SK-N-SH (cell line): ENCODE results near the gene PDE10A. TPM values are rescaled to one million over a fixed set of nuclear protein-coding genes. Genes with fewer than 3 reads are reported as not detected.

Source experiments
- CTCF ChIA-PET: fragments of 300-600, 350-600 bp; formaldehyde crosslinking; extraction: SDS; loops from one replicate; lab custom pipeline; 2021; lab: Yijun Ruan, JAX
- POLR2A ChIA-PET: fragments of 350-600 bp; sonication (Branson Sonifier 250); formaldehyde crosslinking; extraction: SDS; loops from one replicate; lab custom pipeline; 2020; ENCODE audit warnings: antibody characterized with exemption, inconsistent platforms; lab: Yijun Ruan, JAX
- DNase-seq: peaks from one replicate; pipeline ENCODE4 v3.0.0; 2012
- H2AFZ ChIP-seq: fragments of 200-600 bp; sonication (generic); 2 replicates; pipeline ENCODE4 v1.8.1; 2016; ENCODE audit warnings: antibody characterized with exemption, mild to moderate bottlenecking, low read depth
- H3F3A ChIP-seq: fragments of 200-600 bp; sonication (generic); replicated peaks from 2 replicates; pipeline ENCODE3; 2016; ENCODE audit warnings: antibody characterized with exemption, mild to moderate bottlenecking; ENCODE audit not compliant: insufficient read depth
- H3K27ac ChIP-seq, 2 experiments: fragments of 200-500 bp in 1 of 2; fragments of 200-600 bp in 1 of 2; sonication (Bioruptor generic) in 1 of 2; sonication (generic), shearing (Covaris generic) in 1 of 2; 2 replicates each; pipeline versions ENCODE4 v1.5.1 to v1.6.1; 2014 to 2016; ENCODE audit warnings: low read depth in 2 of 2, inconsistent platforms in 1 of 2, low read length in 1 of 2, mild to moderate bottlenecking in 1 of 2, mixed read lengths in 1 of 2
- H3K27me3 ChIP-seq: fragments of 200-600 bp; sonication (generic), shearing (Covaris generic); 2 replicates; pipeline ENCODE4 v1.6.1; 2016; ENCODE audit warnings: mixed run types; ENCODE audit not compliant: insufficient read depth
- H3K36me3 ChIP-seq, 2 experiments: fragments of 200-500 bp in 1 of 2; fragments of 200-600 bp in 1 of 2; sonication (Bioruptor generic) in 1 of 2; sonication (generic) in 1 of 2; replicated peaks in 1 of 2; 2 replicates each; pipeline versions ENCODE3 to v1.5.1; 2014 to 2016; ENCODE audit warnings: low read length in 1 of 2, mild to moderate bottlenecking in 1 of 2; ENCODE audit not compliant: insufficient read depth in 2 of 2, control insufficient read depth in 1 of 2
- H3K4me1 ChIP-seq, 2 experiments: fragments of 200-500 bp in 1 of 2; fragments of 200-600 bp in 1 of 2; sonication (Bioruptor generic) in 1 of 2; sonication (generic), shearing (Covaris generic) in 1 of 2; 2 replicates each; pipeline versions ENCODE4 v1.5.1 to v1.6.1; 2014 to 2016; ENCODE audit warnings: low read depth in 1 of 2, low read length in 1 of 2, mixed run types in 1 of 2; ENCODE audit not compliant: insufficient read depth in 2 of 2, control insufficient read depth in 1 of 2
- H3K4me2 ChIP-seq: fragments of 200-600 bp; sonication (generic), shearing (Covaris generic); 2 replicates; pipeline ENCODE4 v1.6.1; 2017; ENCODE audit warnings: mixed run types
- H3K4me3 ChIP-seq, 2 experiments: fragments of 200-500 bp in 1 of 2; fragments of 200-600 bp in 1 of 2; sonication (Bioruptor generic) in 1 of 2; sonication (generic), shearing (Covaris generic) in 1 of 2; 2 replicates each; pipeline versions ENCODE4 v1.5.1 to v1.8.1; 2014 to 2016; ENCODE audit warnings: low read depth in 2 of 2, inconsistent platforms in 1 of 2, low read length in 1 of 2, mild to moderate bottlenecking in 1 of 2, mixed read lengths in 1 of 2, moderate library complexity in 1 of 2
- H3K79me2 ChIP-seq: fragments of 200-600 bp; sonication (generic); 2 replicates; pipeline ENCODE4 v1.8.1; 2017; ENCODE audit warnings: mild to moderate bottlenecking; ENCODE audit not compliant: insufficient read depth
- H3K9ac ChIP-seq: fragments of 200-600 bp; sonication (generic); 2 replicates; pipeline ENCODE4 v1.6.1; 2017; ENCODE audit warnings: mixed run types
- H3K9me2 ChIP-seq: fragments of 200-600 bp; sonication (generic); 2 replicates; pipeline ENCODE4 v1.6.1; 2017; ENCODE audit warnings: mixed run types
- H3K9me3 ChIP-seq: fragments of 200-600 bp; sonication (generic); 2 replicates; pipeline ENCODE4 v1.6.1; 2017; ENCODE audit warnings: mixed run types, mild to moderate bottlenecking, moderate library complexity
- H4K20me1 ChIP-seq: fragments of 200-600 bp; sonication (generic); 2 replicates; pipeline ENCODE4 v1.6.1; 2017; ENCODE audit warnings: mild to moderate bottlenecking, mixed run types; ENCODE audit not compliant: insufficient read depth
- EZH2phosphoT487 ChIP-seq: fragments of 200-600 bp; sonication (generic); IDR thresholded peaks from 2 replicates; pipeline ENCODE4 v1.6.1; 2017; ENCODE audit warnings: low read depth, mixed run types, mild to moderate bottlenecking, antibody characterized with exemption, moderate library complexity, borderline replicate concordance
- FOSL2 ChIP-seq: IDR thresholded peaks from 2 replicates; pipeline ENCODE4 v1.4.0; 2012; ENCODE audit warnings: low read depth, mild to moderate bottlenecking, moderate library complexity, borderline replicate concordance
- FOXJ3 ChIP-seq: sonication (generic); formaldehyde crosslinking; IDR thresholded peaks from 2 replicates; pipeline ENCODE4 v1.5.1; 2020; ENCODE audit warnings: mild to moderate bottlenecking, missing genetic modification reagents
- FOXM1 ChIP-seq: IDR thresholded peaks from 2 replicates; pipeline ENCODE4 v1.4.0; 2012; ENCODE audit warnings: low read depth, mild to moderate bottlenecking
- GABPA ChIP-seq: IDR thresholded peaks from 2 replicates; pipeline ENCODE4 v1.4.0; 2012; ENCODE audit warnings: low read depth, mild to moderate bottlenecking
- GATA2 ChIP-seq: sonication (generic); formaldehyde crosslinking; IDR thresholded peaks from 2 replicates; pipeline ENCODE4 v1.5.0; 2020; ENCODE audit warnings: mild to moderate bottlenecking, missing genetic modification reagents
- JUND ChIP-seq: IDR thresholded peaks from 2 replicates; pipeline ENCODE4 v1.4.0; 2012
- MEF2A ChIP-seq: IDR thresholded peaks from 2 replicates; pipeline ENCODE4 v1.4.0; 2012; ENCODE audit warnings: low read depth, borderline replicate concordance
- NFIC ChIP-seq: IDR thresholded peaks from 2 replicates; pipeline ENCODE4 v1.4.0; 2012; ENCODE audit warnings: borderline replicate concordance
- POLR2AphosphoS5 ChIP-seq: IDR thresholded peaks from 2 replicates; pipeline ENCODE4 v1.6.1; 2012; ENCODE audit warnings: low read depth, low read length
- RXRA ChIP-seq: IDR thresholded peaks from 2 replicates; pipeline ENCODE4 v1.4.0; 2012; ENCODE audit warnings: low read depth, mild to moderate bottlenecking, borderline replicate concordance
- SMC3 ChIP-seq: IDR thresholded peaks from 2 replicates; pipeline ENCODE4 v1.6.1; 2012; ENCODE audit warnings: low read depth, low read length, improper control_type of control experiment
- TAF1 ChIP-seq: IDR thresholded peaks from 2 replicates; pipeline ENCODE4 v1.6.1; 2012; ENCODE audit warnings: low read depth, mild to moderate bottlenecking, low read length, moderate library complexity, borderline replicate concordance
- TCF12 ChIP-seq: IDR thresholded peaks from 2 replicates; pipeline ENCODE4 v1.4.0; 2012
- USF1 ChIP-seq: IDR thresholded peaks from 2 replicates; pipeline ENCODE4 v1.4.0; 2012; ENCODE audit warnings: low read depth, borderline replicate concordance
- USF2 ChIP-seq: fragments of 150-350 bp; IDR thresholded peaks from 2 replicates; pipeline ENCODE4 v1.6.1; 2017; ENCODE audit warnings: antibody characterized with exemption, low read length, low read depth, borderline replicate concordance
- WGBS: methylation state at CpG from one replicate; pipeline ENCODE4 v1.1.6; 2017; ENCODE audit warnings: low lambda C conversion rate; 5-methylcytosine and 5-hydroxymethylcytosine counted together
- polyA plus RNA-seq, 3 experiments: library from polyadenylated mRNA; depleted of rRNA; stranded (reverse); fragments of >200 nt; gene quantifications; 2 replicates each; pipeline ENCODE4 v1.2.3, GENCODE V29; 2012
- TF ChIP-seq, protein P1 (sequence below): IDR thresholded peaks from 2 replicates; pipeline ENCODE4 v1.4.0; 2012; ENCODE audit warnings: low read depth

Gene PDE10A
- polyA plus RNA-seq, 1 of the 3 experiments (the other 2 are of a cell fraction) = 0.43 TPM

GRCh38 chr6:165585060-165585459 lies 78.0 kb downstream of the PDE10A start (continued):
- TF ChIP-seq NFIC (no peak), GABPA (no peak), USF1 (no peak), TCF12 (no peak)

GRCh38 chr6:165584541-165584940 lies 78.5 kb downstream of the PDE10A start:
- Histone ChIP-seq H3K36me3 (no peaks in the 10 kb centered on the region), H3K27me3 (no peaks in the 10 kb centered on the region), H2AFZ (no peak overlapping the region), H3K9ac (no peak overlapping the region), H3K79me2 (no peaks in the 10 kb centered on the region)
- TF ChIP-seq FOSL2 (no peak), FOXM1 (no peak), RXRA (no peak), TAF1 (no peak), POLR2AphosphoS5 (no peak), USF1 (no peak), JUND (no peak), MEF2A (no peak), FOXJ3 (CRISPR knock-in tag) (no peak), GATA2 (no peak)
- TF ChIP-seq, all 33 proteins: peak for 0
- Histone ChIP-seq H4K20me1 (no peaks in the 10 kb centered on the region), H3F3A (no peaks in the 10 kb centered on the region), H3K27ac (no peak overlapping the region), H3K9me3 (no peaks in the 10 kb centered on the region), H3K4me2 (no peak overlapping the region), H3K9me2 (no peaks in the 10 kb centered on the region), H3K4me1 (no peaks in the 10 kb centered on the region), H3K4me3 (no peak overlapping the region)
- CTCF ChIA-PET = no interaction called here
- no peak for DNase-seq
- 91% methylated on average over 1 of the region's 1 CpG for WGBS
- POLR2A ChIA-PET = no interaction called here

- no peak overlapping the region for H3K27ac ChIP-seq
- no peaks in the 10 kb centered on the region for H3K4me1 ChIP-seq
- H3K4me3 ChIP-seq = no peak overlapping the region
- WGBS = 56% methylated on average over 1 of the region's 1 CpG
- no peak for TF ChIP-seq FOSL2
- no peak for TF ChIP-seq EZH2phosphoT487
- TF ChIP-seq, protein P1, sequence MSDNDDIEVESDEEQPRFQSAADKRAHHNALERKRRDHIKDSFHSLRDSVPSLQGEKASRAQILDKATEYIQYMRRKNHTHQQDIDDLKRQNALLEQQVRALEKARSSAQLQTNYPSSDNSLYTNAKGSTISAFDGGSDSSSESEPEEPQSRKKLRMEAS = no peak
- TF ChIP-seq USF2 = no peak
- no peak for TF ChIP-seq SMC3
- no peak for TF ChIP-seq RXRA
- no peak for TF ChIP-seq GABPA
- TF ChIP-seq, all 33 proteins: peak for 0
- Histone ChIP-seq H3K9ac (no peak overlapping the region), H3K9me3 (no peaks in the 10 kb centered on the region), H3F3A (no peaks in the 10 kb centered on the region), H3K79me2 (no peaks in the 10 kb centered on the region), H2AFZ (no peak overlapping the region), H3K9me2 (no peaks in the 10 kb centered on the region), H3K27me3 (no peaks in the 10 kb centered on the region), H3K36me3 (no peaks in the 10 kb centered on the region), H4K20me1 (no peaks in the 10 kb centered on the region), H3K4me2 (no peak overlapping the region)
- ChIA-PET CTCF (interaction anchor here (1.2 kb wide), 1 partner anchor 142 kb away, joined by 3 read pairs; no protein-coding TSS in a partner anchor), POLR2A (no interaction called here)
- no peak for DNase-seq
Measured at GRCh38 chr6:165581678-165582077, 81.4 kb downstream of the PDE10A start.
